ENCODE data around the gene PREX1.

The PREX1 gene

DNA sequence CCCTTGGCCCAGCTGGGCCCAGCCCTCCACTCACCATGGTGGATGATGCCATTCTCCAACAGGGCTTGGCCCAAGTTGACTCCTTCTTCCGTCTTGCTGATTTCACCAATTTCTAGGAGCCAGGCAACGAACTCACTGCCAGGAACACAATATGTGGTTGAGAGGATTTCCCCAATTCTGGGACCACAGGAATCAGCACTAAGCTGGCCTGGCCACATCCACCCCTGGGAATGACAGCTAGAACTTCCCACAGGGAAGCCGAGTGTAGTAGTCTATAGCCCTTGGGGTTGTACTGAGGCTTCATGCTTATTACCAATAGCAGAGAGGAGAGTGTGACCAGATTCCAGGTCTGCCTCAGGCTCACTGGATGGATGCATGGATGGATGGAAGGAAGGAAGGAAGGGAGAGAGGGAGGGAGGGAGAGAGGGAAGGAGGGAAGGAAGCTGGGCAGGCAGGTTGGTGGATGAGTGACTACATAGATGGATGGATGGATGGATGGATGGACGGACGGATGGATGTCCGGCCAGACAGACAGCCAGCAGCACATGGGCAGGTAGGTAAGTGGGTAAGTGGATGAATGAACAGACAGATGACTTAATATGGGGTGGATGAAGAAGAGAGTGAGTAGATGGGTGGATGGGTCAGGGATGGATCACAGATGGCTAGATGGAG, 146.5 kb downstream of the PREX1 start:
- DNase-seq (ENCODE audit: low spot score) = no peak

- DNase-seq (ENCODE audit: low spot score) = no peak
These were observed 147.1 kb downstream of the PREX1 start for GRCh38 chr20:48680650-48681049.

DNA sequence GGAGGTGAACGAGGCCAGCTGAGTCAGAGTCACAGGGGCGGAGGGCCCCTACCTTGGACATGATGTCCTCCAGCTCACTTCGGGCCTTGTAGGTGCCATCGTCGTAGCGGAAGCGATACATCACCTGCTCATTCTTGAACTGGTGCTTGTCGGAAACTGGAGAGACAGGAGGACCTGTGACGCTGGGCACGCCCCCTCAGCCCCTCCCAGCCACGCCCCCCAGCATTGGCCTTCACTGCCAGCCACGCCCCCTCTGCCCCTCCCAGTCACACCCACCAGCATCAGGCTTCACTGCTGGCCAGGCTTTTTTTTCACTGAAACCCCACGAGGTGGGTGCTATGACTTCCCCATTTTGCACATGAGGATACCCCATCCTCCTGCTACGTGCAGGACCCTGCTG, 148.2 kb downstream of the PREX1 start:
- no peak for DNase-seq (ENCODE audit: low spot score)

DNA sequence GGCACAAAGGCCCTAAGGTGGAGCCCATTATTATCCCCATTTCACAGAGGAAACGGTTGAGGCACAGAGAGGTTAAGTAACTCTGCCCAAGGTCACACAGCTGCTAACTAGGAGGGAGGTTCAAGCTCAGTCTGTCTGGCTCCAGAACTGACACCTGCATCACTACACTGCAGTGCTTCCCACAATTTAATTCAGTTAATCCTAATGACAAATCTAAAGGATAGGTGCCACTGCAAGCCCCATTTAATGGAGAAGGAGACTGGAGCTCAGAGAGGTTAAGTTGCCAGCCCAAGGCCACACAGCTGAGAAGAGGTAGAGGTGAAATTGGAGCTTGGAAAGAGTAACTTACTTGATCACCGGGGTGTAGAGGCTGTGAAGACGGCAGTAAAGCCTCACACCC, 148.8 kb downstream of the PREX1 start:
- no peak for DNase-seq (ENCODE audit: low spot score)

GRCh38 chr20:48678421-48678820, 149.4 kb downstream of the PREX1 start:
- no peak for DNase-seq (ENCODE audit: low spot score)

DNA sequence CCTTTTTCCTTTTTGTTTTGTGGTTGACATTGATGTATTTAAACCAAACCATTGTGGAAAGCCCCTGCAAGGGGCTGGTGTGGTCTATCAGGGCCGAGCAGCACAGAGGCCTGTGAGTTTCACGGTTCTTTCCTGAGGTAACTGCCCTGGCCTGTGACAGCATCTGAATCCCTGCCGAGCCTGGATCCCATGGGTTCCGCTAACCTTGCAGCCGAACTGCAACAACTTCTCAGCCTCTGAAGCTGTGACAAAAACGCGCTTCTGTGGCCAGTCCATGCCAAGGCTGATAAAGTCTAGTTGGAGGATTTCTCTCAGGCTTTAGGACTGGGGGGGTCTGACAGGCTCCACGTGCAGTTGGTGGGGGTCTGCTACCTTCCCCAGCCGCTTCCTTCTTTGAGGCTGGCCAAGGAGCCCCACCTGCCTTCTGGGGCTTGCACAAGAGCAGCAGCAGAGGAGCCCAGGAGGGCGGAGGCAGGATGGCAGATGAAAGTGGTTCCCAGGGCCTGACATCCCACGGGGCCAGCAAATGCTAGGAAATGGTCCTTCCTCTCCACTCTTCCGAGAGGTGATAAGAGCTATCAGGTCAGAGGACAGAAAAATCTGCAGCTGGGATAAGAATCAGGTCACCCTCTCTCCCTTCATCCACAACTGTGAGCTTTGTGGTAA, 150.9 kb downstream of the PREX1 start:
- no peak for DNase-seq (ENCODE audit: low spot score)

- no peak for DNase-seq (ENCODE audit: low spot score)
These were observed 151.7 kb downstream of the PREX1 start for GRCh38 chr20:48676125-48676524.

- no peak for DNase-seq (ENCODE audit: low spot score)
These were observed 153.3 kb downstream of the PREX1 start for GRCh38 chr20:48674461-48674860.

GRCh38 chr20:48673507-48673906, 154.3 kb downstream of the PREX1 start:
- DNase-seq (ENCODE audit: low spot score) = no peak

DNA sequence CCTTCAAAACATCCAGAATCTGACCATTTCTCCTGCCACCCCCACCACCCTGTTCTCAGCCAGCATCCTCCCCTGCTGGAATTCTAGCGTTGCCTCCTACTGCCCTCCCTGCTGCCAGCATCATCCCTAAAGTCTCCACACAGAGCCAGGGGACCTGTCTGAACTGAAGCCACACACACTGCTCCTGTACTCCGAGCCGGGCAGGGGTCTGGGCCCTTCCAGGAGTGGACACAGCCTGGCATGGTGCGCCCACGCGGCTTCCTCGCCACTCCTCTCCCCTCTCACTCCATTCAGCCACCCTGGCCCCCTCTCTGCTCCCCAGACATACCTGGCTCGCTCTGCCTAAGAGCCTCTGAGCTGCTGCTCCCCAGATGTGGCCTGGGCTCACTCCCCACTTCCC, 155.5 kb downstream of the PREX1 start:
- DNase-seq (ENCODE audit: low spot score) = no peak

- DNase-seq (ENCODE audit: low spot score) = no peak
These were observed 156.7 kb downstream of the PREX1 start for GRCh38 chr20:48671141-48671540.

- DNase-seq (ENCODE audit: low spot score) = no peak
These were observed 157.7 kb downstream of the PREX1 start for GRCh38 chr20:48669946-48670605.

- no peak for DNase-seq (ENCODE audit: low spot score)
These were observed 159.3 kb downstream of the PREX1 start for GRCh38 chr20:48668451-48668946.

GRCh38 chr20:48667889-48668413, 159.8 kb downstream of the PREX1 start:
- DNase-seq (ENCODE audit: low spot score) = no peak

DNA sequence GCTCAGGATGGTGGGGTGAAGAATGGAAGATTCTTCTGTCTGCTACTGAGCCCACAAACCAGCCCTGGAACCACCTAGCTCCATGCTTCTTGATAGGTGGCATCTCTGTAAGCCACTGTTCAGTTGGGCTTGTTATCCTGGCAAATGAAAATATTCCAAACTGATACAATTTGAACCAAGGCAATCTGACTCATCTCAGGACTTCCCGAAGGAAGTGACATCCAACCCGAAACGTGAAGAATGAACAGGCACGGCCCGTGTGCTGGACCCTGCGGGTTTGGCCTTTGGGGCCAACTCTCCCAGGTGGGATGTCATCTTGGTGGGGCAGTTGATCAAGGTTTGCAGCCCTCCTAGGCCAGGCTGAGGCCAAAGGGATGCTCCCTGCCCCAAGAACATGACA, 160.3 kb downstream of the PREX1 start:
- DNase-seq (ENCODE audit: low spot score) = no peak

DNA sequence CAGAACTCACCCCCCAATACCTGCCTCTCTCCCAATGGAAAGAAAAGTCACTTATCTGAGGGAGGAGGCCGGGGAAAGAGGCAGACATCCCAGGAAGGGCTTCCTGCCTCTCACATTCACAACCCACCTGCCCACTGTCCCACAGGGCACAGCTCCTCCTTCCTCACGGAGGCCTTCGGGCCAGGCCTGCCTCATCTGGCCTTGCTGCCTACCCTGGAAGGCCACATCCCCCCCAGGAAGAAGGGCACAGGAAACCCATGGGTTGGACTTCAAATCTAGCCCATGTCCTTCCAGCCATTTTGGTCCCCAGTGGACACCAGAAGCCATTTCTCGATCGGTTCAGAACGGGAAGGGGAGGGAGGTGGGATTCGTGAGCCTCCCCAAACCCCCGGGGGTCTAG, 162.0 kb downstream of the PREX1 start:
- no peak for DNase-seq (ENCODE audit: low spot score)

- no peak for DNase-seq (ENCODE audit: low spot score)
These were observed 165.1 kb downstream of the PREX1 start for GRCh38 chr20:48662711-48663110.

DNA sequence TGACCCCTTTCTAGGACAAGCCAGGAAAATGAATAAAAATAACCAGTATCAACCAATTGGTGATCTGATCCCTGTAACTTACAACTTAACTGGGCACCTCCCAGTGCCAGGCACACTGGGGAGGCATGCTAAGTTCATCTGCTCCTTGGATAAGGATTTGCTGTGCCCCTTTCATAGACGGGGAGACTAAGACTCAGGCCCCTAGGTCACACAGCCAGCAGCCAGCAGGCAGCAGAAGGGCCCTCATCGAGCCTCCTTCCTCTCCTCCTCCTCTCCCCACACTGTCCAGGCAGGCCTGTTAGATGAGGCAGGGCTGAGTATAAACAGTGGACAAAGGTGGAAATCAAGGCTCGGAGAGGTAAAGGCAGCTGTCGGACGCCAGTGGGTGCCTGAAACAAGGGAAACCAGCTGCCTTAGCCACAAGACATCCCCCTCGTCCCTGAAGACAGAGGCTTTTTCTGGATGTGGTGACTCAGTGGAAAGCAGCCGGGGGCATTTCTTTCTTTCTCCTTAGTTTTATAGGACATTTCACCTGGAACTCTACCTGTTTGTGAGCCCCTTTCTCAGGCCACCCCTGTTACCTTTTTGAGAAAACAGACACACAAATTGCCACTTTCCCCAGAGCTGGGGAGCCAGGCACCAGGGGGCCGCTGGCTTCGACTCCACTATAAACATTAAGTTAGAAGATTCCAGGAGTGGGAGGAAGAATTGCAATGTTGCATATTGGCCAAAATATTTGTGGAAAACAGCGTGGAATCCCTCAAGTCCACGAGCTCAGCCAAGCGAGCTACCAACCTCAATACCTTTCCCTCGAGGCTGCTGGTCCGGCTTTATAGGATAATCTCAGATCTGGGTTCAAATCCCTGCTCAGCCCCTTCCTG, 166.0 kb downstream of the PREX1 start:
- no peak for DNase-seq (ENCODE audit: low spot score)

DNA sequence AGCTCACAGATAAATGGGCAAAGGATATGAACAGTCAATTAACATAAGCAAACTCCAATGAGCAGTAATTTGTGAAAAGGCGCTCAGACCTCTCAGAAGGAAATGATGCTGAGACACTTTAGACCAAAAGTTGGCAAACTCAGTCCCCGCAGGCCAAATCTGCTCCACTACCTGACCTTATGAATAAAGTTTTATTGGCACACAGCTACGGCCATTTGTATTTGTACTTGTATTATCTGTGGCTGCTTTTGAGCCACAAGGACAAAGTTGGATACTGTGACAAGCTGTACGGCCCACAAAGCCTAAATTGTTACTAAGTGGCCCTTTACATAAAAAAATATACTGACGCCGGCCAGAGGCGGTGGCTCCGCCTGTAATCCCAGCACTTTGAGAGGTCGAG, 167.0 kb downstream of the PREX1 start:
- DNase-seq (ENCODE audit: low spot score) = no peak

DNA sequence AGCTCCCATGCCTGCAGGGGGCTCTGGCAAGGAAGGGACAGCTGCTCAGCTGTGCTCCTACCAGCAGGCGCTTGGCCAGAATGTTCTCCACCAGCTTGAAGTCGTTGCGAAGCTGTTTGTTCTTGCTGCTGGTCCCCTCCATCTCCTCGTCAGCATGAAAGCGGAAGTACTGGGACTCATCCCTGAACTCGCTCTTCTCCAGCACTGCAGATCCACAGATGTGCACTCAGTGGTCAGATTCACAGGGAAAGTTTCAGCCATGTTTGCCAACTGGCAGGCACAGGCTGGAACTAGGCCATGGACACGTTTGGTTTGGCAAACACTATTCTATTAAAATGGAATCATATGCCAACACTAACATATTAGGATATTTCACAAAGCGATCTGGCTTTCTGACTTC, 167.9 kb downstream of the PREX1 start:
- no peak for DNase-seq (ENCODE audit: low spot score)

DNA sequence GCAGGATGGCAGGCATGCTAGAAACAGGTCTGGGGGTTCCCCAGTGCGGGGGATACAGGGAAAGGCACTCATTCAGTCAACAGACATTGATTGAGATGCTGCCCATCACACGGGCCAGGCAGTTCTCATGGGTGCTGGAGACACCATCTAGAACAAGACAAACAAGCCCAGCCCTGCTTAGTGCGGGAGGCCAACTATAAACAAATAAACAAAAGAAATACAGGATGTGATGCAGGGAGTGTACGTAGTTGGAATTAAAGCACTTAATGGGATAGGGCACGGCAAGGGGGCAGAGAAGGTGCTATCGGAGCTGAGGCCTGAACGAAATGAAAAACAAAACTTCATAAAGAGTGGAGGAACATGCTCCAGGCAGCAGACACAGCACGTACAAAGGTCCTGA, 169.3 kb downstream of the PREX1 start:
- no peak for DNase-seq (ENCODE audit: low spot score)

- no peak for DNase-seq (ENCODE audit: low spot score)
These were observed 169.7 kb downstream of the PREX1 start for GRCh38 chr20:48658198-48658476.
